A673 (cell line): ENCODE data around the gene WDPCP. TPM values are rescaled to one million over a fixed set of nuclear protein-coding genes. Genes with fewer than 3 reads are reported as not detected.

ENCODE experiments used
- BruUV-seq: library from RNA; stranded (reverse); fragments of 400-500 nt; replicated peaks from 2 replicates; lab custom pipeline; 2021; lab: Mats Ljungman, UMichigan
- CTCF ChIA-PET: fragments of 300-600 bp; sonication (Branson Sonifier 250); formaldehyde crosslinking; loops from one replicate; lab custom pipeline; 2022; ENCODE audit warnings: antibody characterized with exemption; lab: Charles Lee
- POLR2A ChIA-PET: fragments of 300-600 bp; sonication (Branson Sonifier 250); formaldehyde crosslinking; loops from one replicate; lab custom pipeline; 2022; ENCODE audit warnings: antibody characterized with exemption; ENCODE audit not compliant: low non-redundant PET; lab: Charles Lee
- DNase-seq: peaks from one replicate; pipeline ENCODE4 v3.0.0-alpha.2; 2015; ENCODE audit warnings: low spot score
- H3K27ac ChIP-seq: fragments of 200-600 bp; sonication (generic); 2 replicates; pipeline ENCODE4 v1.5.1; 2016; ENCODE audit warnings: mixed run types, low read depth, mild to moderate bottlenecking, mixed read lengths, antibody characterized with exemption, low read length; ENCODE audit not compliant: poor library complexity, severe bottlenecking
- H3K27me3 ChIP-seq: fragments of 200-600 bp; sonication (generic); replicated peaks from 2 replicates; pipeline ENCODE4 v1.6.1; 2017; ENCODE audit warnings: mixed run types, low read depth, mild to moderate bottlenecking, mixed read lengths, antibody characterized with exemption, low read length; ENCODE audit not compliant: insufficient read depth, poor library complexity
- H3K36me3 ChIP-seq: fragments of 200-600 bp; sonication (generic); 2 replicates; pipeline ENCODE4 v1.6.1; 2016; ENCODE audit warnings: mixed run types, mild to moderate bottlenecking, mixed read lengths, antibody characterized with exemption, low read length; ENCODE audit not compliant: insufficient read depth, poor library complexity, severe bottlenecking
- H3K4me1 ChIP-seq: fragments of 200-600 bp; sonication (generic); 2 replicates; pipeline ENCODE4 v1.6.1; 2017; ENCODE audit warnings: mixed run types, mild to moderate bottlenecking, mixed read lengths, antibody characterized with exemption, low read length; ENCODE audit not compliant: insufficient read depth, poor library complexity, severe bottlenecking
- H3K4me3 ChIP-seq: fragments of 200-600 bp; sonication (generic); 2 replicates; pipeline ENCODE4 v1.5.1; 2016; ENCODE audit warnings: low read depth, mixed run types, mild to moderate bottlenecking, mixed read lengths, low read length; ENCODE audit not compliant: poor library complexity, severe bottlenecking
- H3K9me3 ChIP-seq: fragments of 200-600 bp; sonication (generic); 2 replicates; pipeline ENCODE4 v1.6.1; 2016; ENCODE audit warnings: mixed run types, low read depth, mild to moderate bottlenecking, mixed read lengths, antibody characterized with exemption, low read length; ENCODE audit not compliant: poor library complexity, severe bottlenecking
- CTCF ChIP-seq: fragments of 300-800, 200-600 bp; sonication (generic); conservative IDR thresholded peaks from 2 replicates; pipeline ENCODE4 v1.5.1; 2017; ENCODE audit warnings: low read depth, mild to moderate bottlenecking, antibody characterized with exemption, low read length, moderate library complexity, mixed read lengths
- EZH2 ChIP-seq: fragments of 200-600 bp; sonication (generic); IDR thresholded peaks from 2 replicates; pipeline ENCODE4 v1.6.1; 2017; ENCODE audit warnings: borderline replicate concordance, low read depth, mild to moderate bottlenecking, mixed read lengths, antibody characterized with exemption, low read length; ENCODE audit not compliant: poor library complexity, severe bottlenecking
- intact Hi-C: fragments of 100-400 bp; cut with micrococcal nuclease; formaldehyde crosslinking; loops from one replicate; pipeline ENCODE4 v1.10.0; 2022; ENCODE audit not compliant: unreplicated experiment
- total RNA-seq: library from RNA; stranded (reverse); gene quantifications from 2 replicates; pipeline ENCODE4 v1.2.3, GENCODE V29; 2021

The WDPCP gene
- total RNA-seq, 1 experiment from 2014 or later: 7.9 TPM

- Histone ChIP-seq H3K27me3 (no peaks in the 10 kb centered on the region), H3K4me3 (no peak overlapping the region), H3K27ac (no peak overlapping the region), H3K36me3 (no peaks in the 10 kb centered on the region), H3K9me3 (no peaks in the 10 kb centered on the region), H3K4me1 (no peaks in the 10 kb centered on the region)
- ChIA-PET POLR2A (no interaction called here), CTCF (no interaction called here)
- TF ChIP-seq EZH2: no peak
- BruUV-seq: no TSS peak
- DNase-seq: no peak
- intact Hi-C loops: no loop called here
These were observed 243.0 kb downstream of the WDPCP start for GRCh38 chr2:63345285-63345633.

GRCh38 chr2:63344575-63345284, 243.5 kb downstream of the WDPCP start:
- TF ChIP-seq EZH2: no peak
- TF ChIP-seq CTCF: no peak
- POLR2A ChIA-PET: no interaction called here
- no peaks in the 10 kb centered on the region for H3K36me3 ChIP-seq
- no peak overlapping the region for H3K27ac ChIP-seq
- intact Hi-C loops: no loop called here
- no TSS peak for BruUV-seq
- no peaks in the 10 kb centered on the region for H3K27me3 ChIP-seq
- no peaks in the 10 kb centered on the region for H3K9me3 ChIP-seq
- CTCF ChIA-PET: no interaction called here
- no peaks in the 10 kb centered on the region for H3K4me1 ChIP-seq
- no peak overlapping the region for H3K4me3 ChIP-seq
- DNase-seq: no peak

- CTCF ChIA-PET: no interaction called here
These were observed 244.7 kb downstream of the WDPCP start for GRCh38 chr2:63343397-63344109.

More at GRCh38 chr2:63343397-63344109, 244.7 kb downstream of the WDPCP start:
- H3K27ac ChIP-seq: no peak overlapping the region
- no TSS peak for BruUV-seq
- DNase-seq: no peak
- no peak overlapping the region for H3K4me3 ChIP-seq
- no peaks in the 10 kb centered on the region for H3K9me3 ChIP-seq
- H3K4me1 ChIP-seq: no peaks in the 10 kb centered on the region
- intact Hi-C loops: no loop called here
- POLR2A ChIA-PET: no interaction called here
- H3K36me3 ChIP-seq: no peaks in the 10 kb centered on the region
- H3K27me3 ChIP-seq: no peaks in the 10 kb centered on the region
- no peak for TF ChIP-seq EZH2
- no peak for TF ChIP-seq CTCF
